Bronchial epithelial cell (primary cell): ENCODE results near the gene SRSF9. TPM values are rescaled to one million over a fixed set of nuclear protein-coding genes. Genes with fewer than 3 reads are reported as not detected.

ENCODE experiments used
- DNase-seq: peaks from one replicate; pipeline ENCODE4 v3.0.0-alpha.2; 2010; ENCODE audit warnings: low read depth
- FAIRE-seq: peaks from 2 replicates; lab custom pipeline; 2011; peaks lifted over from hg19 to GRCh38; lab: Jason Lieb, UNC
- H3K27me3 ChIP-seq: 2 replicates; pipeline ENCODE4 v1.5.1; 2011; ENCODE audit warnings: low read length; ENCODE audit not compliant: control insufficient read depth, insufficient read depth
- H3K36me3 ChIP-seq: 2 replicates; pipeline ENCODE4 v1.5.1; 2011; ENCODE audit warnings: low read length; ENCODE audit not compliant: control insufficient read depth, insufficient read depth
- H3K4me3 ChIP-seq: 2 replicates; pipeline ENCODE4 v1.5.1; 2011; ENCODE audit warnings: mild to moderate bottlenecking, low read depth, low read length, control low read depth
- total RNA-seq: library from RNA; depleted of rRNA; stranded (reverse); fragments of >200 nt; gene quantifications from 2 replicates; pipeline ENCODE4 v1.2.1, GENCODE V29; 2014
- TF ChIP-seq, protein P1 (sequence below): IDR thresholded peaks from 2 replicates; pipeline ENCODE4 v1.5.1; 2011; ENCODE audit warnings: mild to moderate bottlenecking, moderate library complexity, low read length, control low read depth, inconsistent platforms; ENCODE audit not compliant: insufficient read depth, severe bottlenecking

The SRSF9 gene
- total RNA-seq, 1 donor from 2014 or later: 349 TPM

DNA sequence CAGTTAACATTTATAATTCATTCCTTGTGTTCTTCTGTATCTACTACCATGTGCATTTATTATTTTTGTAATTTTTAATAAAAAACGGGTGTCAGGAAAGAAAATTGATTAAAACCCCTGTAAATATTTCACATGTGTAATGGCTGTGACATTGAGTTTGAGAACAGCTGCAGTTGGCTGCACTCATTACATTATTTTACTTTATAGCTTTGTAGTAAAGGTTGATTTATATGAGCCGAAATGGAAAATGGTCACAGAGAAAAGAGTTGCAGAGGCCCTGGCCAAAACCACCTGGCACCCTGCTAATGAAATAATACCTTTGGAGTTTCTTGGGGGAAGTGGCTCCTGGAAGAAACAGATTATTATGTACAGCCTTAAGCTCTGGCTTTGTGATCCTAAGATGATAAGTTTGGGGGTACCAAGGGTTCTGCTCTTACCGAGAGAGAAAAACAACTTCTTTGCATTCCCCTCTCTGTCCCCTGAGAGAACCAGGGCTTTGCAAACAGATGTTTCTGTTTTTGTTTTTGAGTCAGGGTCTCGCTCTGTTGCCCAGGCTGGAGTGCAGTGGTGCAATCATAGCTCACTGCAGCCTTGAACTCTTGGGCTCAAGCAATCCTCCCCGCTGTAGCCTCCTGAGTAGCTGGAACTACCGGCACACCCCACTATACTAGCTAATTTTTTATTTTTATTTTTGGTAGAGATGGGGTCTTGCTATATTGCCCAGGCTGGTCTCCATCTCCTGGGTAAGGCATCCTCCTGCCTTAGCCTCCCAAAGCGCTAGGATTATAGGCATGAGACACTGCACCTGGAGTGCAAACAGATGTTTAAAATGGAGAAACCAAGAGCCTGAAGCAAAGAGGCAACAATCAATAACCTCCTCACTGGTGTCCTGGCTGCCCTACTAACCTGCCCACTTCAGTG lies 16.7 kb upstream of the SRSF9 start:
- FAIRE-seq (no peak), DNase-seq (no peak)
- Histone ChIP-seq H3K36me3 (no peaks in the 10 kb centered on the region), H3K27me3 (no peaks in the 10 kb centered on the region), H3K4me3 (no peak overlapping the region)
- TF ChIP-seq, protein P1, sequence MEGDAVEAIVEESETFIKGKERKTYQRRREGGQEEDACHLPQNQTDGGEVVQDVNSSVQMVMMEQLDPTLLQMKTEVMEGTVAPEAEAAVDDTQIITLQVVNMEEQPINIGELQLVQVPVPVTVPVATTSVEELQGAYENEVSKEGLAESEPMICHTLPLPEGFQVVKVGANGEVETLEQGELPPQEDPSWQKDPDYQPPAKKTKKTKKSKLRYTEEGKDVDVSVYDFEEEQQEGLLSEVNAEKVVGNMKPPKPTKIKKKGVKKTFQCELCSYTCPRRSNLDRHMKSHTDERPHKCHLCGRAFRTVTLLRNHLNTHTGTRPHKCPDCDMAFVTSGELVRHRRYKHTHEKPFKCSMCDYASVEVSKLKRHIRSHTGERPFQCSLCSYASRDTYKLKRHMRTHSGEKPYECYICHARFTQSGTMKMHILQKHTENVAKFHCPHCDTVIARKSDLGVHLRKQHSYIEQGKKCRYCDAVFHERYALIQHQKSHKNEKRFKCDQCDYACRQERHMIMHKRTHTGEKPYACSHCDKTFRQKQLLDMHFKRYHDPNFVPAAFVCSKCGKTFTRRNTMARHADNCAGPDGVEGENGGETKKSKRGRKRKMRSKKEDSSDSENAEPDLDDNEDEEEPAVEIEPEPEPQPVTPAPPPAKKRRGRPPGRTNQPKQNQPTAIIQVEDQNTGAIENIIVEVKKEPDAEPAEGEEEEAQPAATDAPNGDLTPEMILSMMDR: no peak

DNA sequence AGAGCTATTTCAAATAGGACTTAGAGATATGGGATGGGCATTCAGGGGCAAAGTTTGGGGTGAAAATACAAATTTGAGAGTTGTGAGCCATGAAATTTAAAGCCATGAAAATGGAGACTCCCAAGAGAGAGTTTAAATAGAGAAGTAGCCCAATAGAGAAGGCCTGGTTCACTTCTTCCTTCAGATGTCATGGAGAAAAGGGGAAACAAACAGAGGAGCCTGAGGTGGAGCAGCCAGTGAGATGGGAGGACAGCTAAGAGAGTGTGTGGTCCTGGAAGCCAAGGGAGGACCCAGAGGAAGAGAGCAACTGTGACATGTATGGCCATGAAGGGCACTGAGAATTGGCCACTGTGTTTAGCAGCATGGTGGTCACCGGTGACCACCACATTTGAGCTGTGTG lies 14.1 kb upstream of the SRSF9 start:
- Histone ChIP-seq H3K27me3 (no peaks in the 10 kb centered on the region), H3K36me3 (no peaks in the 10 kb centered on the region), H3K4me3 (no peak overlapping the region)
- TF ChIP-seq, protein P1: no peak
- FAIRE-seq (no peak), DNase-seq (no peak)

DNA sequence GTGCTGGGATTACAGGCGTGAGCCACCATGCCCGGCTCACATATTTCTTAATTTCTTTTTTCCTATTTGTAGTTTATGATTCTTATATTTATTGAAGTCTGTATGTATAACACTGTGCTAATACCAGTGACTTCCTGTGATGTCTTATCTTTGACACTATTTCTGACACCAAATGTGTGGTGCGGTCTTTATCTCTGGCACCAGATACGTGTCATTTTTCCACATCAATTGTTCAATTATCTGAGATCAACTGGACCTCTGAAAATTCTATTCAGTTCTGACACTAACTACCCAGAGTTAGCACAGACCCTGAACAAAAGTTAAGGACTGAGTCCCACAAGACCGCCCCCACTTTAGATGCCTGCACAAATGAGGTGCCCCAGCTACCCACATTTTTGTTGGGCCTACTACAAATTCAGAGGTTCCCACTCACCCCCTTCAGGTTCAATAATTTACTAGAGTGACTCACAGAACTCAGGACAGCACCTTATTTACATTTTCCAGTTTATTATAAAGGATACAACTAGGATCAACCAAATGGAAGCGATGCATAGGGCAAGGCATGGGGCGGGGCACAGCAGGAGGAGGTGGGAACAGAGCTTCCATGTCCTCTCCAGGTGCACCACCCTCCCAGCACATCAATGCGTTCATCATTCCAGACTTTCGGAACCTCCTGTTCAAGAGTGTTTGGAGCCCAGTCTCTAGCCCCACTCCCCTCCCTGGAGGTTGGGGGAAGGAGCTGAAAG lies 11.6 kb upstream of the SRSF9 start:
- Histone ChIP-seq H3K36me3 (no peaks in the 10 kb centered on the region), H3K4me3 (no peak overlapping the region), H3K27me3 (no peaks in the 10 kb centered on the region)
- DNase-seq (no peak), FAIRE-seq (no peak)
- TF ChIP-seq, protein P1: no peak

DNA sequence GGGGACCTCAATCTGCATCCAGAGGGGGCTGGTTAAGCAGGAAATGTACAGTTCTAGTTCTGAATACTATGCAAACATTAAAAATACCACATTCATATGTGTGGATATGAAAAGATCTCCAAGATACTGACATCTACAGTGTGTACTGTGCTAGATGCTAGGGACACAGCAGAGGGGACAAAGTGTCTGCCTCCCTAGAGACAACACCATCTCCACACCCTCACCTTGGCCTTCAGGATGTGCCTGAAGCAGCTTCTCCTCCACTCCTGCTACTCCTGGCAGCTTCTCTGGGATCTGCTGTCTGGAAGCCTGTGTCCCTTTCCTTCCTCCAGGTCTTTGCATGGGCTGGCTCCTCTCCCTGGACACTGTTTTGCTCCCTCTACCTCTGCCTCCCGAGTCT lies 10.7 kb upstream of the SRSF9 start:
- no peak overlapping the region for H3K4me3 ChIP-seq
- H3K36me3 ChIP-seq: no peaks in the 10 kb centered on the region
- FAIRE-seq: no peak
- DNase-seq: no peak
- H3K27me3 ChIP-seq: no peaks in the 10 kb centered on the region
- TF ChIP-seq, protein P1: no peak

DNA sequence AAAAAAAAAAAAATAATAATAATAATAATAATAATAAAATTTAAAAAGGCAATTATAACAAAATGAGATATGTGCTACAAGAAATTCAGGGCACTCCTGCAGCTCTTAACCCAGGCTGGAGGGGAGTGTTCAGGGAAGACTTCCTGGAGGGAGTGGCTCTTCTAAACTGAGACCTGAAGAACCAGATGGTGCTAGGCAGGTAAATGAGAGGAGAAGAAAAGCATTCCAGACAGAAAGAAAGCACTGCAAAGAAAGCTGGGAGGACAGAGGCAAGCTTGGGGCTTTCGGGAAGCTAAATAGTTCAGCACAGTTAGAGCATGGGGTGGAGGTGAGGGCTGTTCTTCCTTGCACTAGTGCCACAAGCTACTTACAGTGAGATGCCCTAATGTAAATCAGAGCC lies 9.9 kb upstream of the SRSF9 start:
- Histone ChIP-seq H3K36me3 (no peaks in the 10 kb centered on the region), H3K27me3 (no peaks in the 10 kb centered on the region), H3K4me3 (no peak overlapping the region)
- TF ChIP-seq, protein P1: no peak
- no peak for DNase-seq
- FAIRE-seq: no peak
